ENCODE data around the gene PCDHGA7. TPM values are rescaled to one million over a fixed set of nuclear protein-coding genes. Genes with fewer than 3 reads are reported as not detected.
"Not testable (repeated sequence)": the region's sequence is repeated elsewhere in the genome, so short reads cannot be mapped to it uniquely, and the experiment has no call there.

Gene PCDHGA7
- polyA plus RNA-seq, 3 donors from 2014 or later = not detected

DNA sequence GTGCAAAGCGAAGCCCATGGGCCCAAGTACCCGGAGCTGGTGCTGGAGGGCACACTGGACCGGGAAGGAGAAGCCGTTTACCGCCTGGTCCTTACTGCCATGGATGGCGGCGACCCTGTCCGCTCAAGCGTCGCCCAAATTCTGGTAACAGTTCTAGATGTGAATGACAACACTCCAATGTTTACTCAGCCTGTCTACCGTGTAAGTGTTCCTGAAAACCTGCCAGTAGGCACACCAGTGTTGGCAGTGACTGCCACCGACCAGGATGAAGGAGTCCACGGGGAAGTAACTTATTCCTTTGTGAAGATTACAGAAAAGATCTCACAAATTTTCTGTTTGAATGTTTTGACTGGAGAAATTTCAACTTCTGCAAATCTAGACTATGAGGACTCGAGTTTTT is 7.9 kb upstream of the PCDHGA7 start:
- DNase-seq = no peak
- peaks cover 8 to 41% (median 27%) of the 10 kb centered on the region in 6 donors for H3K9me3 Mint-ChIP-seq
- no peak overlapping the region for H3K27ac Mint-ChIP-seq
- peaks cover 28 to 42% (median 39%) of the 10 kb centered on the region in 3 donors for H3K27me3 Mint-ChIP-seq (ENCODE audit: low read depth in 3 of 3)
- H3K36me3 Mint-ChIP-seq = peaks cover 0 to 7% (median 3%) of the 10 kb centered on the region in 3 donors
- no peak overlapping the region for H3K4me3 Mint-ChIP-seq
- peaks cover 8 to 16% of the 10 kb centered on the region in 2 donors for H3K4me1 Mint-ChIP-seq

DNA sequence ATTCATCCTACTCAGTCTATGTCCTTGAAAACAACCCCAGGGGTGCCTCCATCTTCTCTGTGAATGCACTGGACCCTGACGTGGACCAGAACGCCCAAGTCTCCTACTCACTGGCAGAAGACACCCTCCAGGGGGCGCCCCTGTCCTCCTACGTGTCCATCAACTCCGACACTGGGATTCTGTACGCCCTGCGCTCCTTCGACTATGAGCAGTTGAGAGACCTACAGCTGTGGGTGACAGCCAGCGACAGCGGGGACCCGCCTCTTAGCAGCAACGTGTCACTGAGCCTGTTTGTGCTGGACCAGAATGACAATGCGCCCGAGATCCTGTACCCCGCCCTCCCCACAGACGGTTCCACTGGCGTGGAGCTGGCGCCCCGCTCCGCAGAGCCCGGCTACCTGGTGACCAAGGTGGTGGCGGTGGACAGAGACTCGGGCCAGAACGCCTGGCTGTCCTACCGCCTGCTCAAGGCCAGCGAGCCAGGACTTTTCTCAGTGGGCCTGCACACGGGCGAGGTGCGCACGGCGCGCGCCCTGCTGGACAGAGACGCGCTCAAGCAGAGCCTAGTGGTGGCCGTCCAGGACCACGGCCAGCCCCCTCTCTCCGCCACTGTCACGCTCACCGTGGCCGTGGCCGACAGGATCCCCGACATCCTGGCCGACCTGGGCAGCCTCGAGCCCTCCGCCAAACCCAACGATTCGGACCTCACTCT is 6.9 kb upstream of the PCDHGA7 start:
- Mint-ChIP-seq H3K9me3 (peaks cover 8 to 38% (median 26%) of the 10 kb centered on the region in 6 donors), H3K27me3 (ENCODE audit: low read depth in 3 of 3) (peaks cover 27 to 35% (median 33%) of the 10 kb centered on the region in 3 donors)
- not testable (repeated sequence) for H3K27ac Mint-ChIP-seq, DNase-seq, H3K4me3 Mint-ChIP-seq, H3K36me3 Mint-ChIP-seq, H3K4me1 Mint-ChIP-seq

DNA sequence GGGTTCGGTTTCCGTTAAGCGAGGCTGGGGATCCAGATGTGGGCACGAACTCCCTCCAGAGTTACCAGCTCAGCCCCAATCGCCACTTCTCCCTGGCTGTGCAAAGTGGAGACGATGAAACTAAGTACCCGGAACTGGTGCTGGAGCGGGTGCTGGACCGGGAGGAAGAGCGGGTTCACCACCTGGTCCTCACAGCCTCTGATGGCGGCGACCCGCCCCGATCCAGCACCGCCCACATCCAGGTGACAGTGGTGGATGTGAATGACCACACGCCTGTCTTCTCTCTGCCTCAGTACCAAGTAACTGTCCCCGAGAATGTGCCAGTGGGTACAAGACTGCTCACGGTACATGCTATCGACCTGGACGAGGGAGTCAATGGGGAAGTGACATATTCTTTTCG is 803 bp downstream of the PCDHGA7 start:
- peaks cover 0 to 6% (median 2%) of the 10 kb centered on the region in 3 donors for H3K36me3 Mint-ChIP-seq
- peaks cover 20 to 34% (median 28%) of the 10 kb centered on the region in 3 donors for H3K27me3 Mint-ChIP-seq (ENCODE audit: low read depth in 3 of 3)
- peaks cover 6 to 56% (median 21%) of the 10 kb centered on the region in 6 donors for H3K9me3 Mint-ChIP-seq
- H3K4me1 Mint-ChIP-seq = peaks cover 2 to 5% of the 10 kb centered on the region in 2 donors
- H3K4me3 Mint-ChIP-seq = peak overlapping the region in 3 of 5 donors; percentile 56 to 88 (median 77)
- no peak overlapping the region for H3K27ac Mint-ChIP-seq
- no peak for DNase-seq

DNA sequence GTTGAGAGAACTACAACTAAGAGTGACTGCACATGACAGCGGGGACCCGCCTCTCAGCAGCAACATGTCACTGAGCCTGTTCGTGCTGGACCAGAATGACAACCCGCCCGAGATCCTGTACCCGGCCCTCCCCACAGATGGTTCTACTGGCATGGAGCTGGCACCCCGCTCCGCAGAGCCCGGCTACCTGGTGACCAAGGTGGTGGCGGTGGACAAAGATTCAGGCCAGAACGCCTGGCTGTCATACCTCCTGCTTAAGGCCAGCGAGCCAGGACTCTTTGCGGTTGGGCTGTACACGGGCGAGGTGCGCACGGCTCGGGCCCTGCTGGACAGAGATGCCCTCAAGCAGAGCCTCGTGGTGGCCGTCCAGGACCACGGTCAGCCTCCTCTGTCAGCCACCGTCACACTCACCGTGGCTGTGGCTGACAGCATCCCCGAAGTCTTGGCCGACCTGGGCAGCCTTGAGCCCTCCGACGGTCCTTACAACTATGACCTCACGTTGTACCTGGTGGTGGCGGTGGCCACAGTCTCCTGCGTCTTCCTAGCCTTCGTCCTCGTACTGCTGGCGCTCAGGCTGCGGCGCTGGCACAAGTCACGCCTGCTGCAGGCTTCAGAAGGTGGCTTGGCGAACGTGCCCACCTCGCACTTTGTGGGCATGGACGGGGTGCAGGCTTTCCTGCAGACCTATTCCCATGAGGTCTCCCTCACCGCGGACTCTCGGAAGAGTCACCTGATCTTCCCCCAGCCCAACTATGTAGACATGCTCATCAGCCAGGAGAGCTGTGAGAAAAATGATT is 2.1 kb downstream of the PCDHGA7 start:
- peaks cover 0 to 9% (median 4%) of the 10 kb centered on the region in 3 donors for H3K36me3 Mint-ChIP-seq
- H3K27ac Mint-ChIP-seq = no peak overlapping the region
- H3K27me3 Mint-ChIP-seq (ENCODE audit: low read depth in 3 of 3) = peaks cover 24 to 38% (median 30%) of the 10 kb centered on the region in 3 donors
- peaks cover 5 to 7% of the 10 kb centered on the region in 2 donors for H3K4me1 Mint-ChIP-seq
- no peak for DNase-seq
- peaks cover 7 to 59% (median 26%) of the 10 kb centered on the region in 6 donors for H3K9me3 Mint-ChIP-seq
- H3K4me3 Mint-ChIP-seq = no peak overlapping the region

DNA sequence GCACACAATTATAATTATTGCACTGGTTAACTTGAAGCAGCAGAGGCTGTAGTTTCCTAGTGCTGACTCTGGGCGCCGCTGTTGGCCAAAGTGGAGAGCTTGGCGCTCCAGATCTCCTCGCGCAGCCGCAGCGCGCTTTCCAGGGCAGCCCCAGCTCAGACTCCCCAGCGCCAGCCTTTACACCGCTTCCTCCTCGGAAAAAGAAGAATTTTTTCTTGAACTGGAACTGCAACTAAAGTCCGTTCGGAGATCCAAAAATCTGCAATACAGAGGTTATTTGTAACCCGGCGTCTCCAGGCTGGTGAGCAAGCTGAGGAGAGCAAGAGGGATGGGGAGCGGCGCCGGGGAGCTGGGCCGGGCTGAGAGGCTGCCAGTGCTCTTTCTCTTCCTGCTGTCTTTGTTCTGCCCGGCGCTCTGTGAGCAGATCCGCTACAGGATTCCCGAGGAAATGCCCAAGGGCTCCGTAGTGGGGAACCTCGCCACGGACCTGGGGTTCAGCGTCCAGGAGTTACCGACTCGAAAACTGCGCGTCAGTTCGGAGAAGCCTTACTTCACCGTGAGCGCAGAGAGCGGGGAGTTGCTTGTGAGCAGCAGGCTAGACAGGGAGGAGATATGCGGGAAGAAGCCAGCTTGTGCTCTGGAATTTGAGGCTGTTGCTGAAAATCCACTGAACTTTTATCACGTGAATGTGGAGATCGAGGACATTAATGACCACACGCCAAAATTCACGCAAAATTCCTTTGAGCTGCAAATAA is 5.2 kb downstream of the PCDHGA7 start, which contains the start of gene PCDHGB4:
Gene PCDHGB4 (plus strand): TSS at position 142 of the 755 bp plus-strand sequence. CDS start 187 bp downstream, at position 329.
- DNase-seq = peak in 1 of 3 donors; percentile 25
- H3K27ac Mint-ChIP-seq = not testable (repeated sequence)
- H3K4me3 Mint-ChIP-seq = peak within 1 kb of the TSS; percentile 9 to 61 (median 49)

DNA sequence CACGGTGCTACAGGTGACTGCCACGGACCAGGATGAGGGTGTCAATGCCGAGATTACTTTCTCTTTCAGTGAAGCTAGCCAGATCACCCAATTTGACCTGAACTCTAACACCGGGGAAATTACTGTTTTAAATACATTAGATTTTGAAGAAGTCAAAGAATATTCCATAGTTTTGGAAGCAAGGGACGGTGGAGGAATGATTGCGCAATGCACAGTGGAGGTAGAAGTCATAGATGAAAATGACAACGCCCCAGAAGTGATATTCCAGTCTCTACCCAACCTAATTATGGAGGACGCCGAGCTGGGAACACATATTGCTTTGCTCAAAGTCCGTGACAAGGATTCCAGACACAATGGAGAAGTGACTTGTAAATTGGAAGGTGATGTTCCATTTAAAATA is 6.1 kb downstream of the PCDHGA7 start:
- no peak for DNase-seq
- H3K27ac Mint-ChIP-seq = no peak overlapping the region
- H3K36me3 Mint-ChIP-seq = peaks cover 8 to 12% (median 8%) of the 10 kb centered on the region in 3 donors
- peaks cover 20 to 61% (median 27%) of the 10 kb centered on the region in 6 donors for H3K9me3 Mint-ChIP-seq
- H3K27me3 Mint-ChIP-seq (ENCODE audit: low read depth in 3 of 3) = peaks cover 20 to 45% (median 32%) of the 10 kb centered on the region in 3 donors
- peaks cover 5% of the 10 kb centered on the region in 2 donors for H3K4me1 Mint-ChIP-seq
- peak overlapping the region in 2 of 5 donors; percentile 6 to 17 for H3K4me3 Mint-ChIP-seq

More for the DNA sequence above, 5.2 kb downstream of the PCDHGA7 start, which contains the start of gene PCDHGB4:
- Mint-ChIP-seq H3K36me3 (peaks cover 8 to 12% (median 8%) of the 10 kb centered on the region in 3 donors), H3K9me3 (peaks cover 15 to 61% (median 28%) of the 10 kb centered on the region in 6 donors), H3K27me3 (ENCODE audit: low read depth in 3 of 3) (peaks cover 19 to 45% (median 42%) of the 10 kb centered on the region in 3 donors)
- not testable (repeated sequence) for H3K4me1 Mint-ChIP-seq

DNA sequence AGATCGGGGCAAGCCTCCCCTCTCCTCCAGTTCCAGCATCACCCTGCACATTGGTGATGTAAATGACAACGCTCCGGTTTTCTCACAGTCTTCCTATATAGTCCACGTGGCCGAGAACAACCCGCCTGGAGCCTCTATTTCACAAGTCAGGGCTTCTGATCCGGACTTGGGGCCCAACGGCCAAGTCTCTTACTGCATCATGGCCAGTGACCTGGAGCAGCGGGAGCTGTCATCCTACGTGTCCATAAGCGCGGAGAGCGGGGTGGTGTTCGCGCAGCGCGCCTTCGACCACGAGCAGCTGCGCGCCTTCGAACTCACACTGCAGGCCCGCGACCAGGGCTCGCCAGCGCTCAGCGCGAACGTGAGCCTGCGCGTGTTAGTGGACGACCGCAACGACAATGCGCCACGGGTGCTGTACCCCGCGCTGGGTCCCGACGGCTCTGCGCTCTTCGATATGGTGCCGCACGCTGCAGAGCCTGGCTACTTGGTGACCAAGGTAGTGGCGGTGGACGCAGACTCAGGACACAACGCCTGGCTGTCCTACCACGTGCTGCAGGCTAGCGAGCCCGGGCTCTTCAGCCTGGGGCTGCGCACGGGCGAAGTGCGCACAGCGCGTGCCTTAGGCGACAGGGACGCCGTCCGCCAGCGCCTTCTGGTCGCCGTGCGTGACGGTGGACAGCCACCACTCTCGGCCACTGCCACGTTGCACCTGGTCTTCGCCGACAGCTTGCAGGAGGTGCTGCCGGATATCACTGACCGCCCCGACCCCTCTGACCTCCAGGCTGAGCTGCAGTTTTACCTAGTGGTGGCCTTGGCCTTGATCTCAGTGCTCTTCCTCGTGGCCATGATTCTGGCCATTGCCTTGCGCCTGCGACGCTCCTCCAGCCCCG is 6.9 kb downstream of the PCDHGA7 start:
- Mint-ChIP-seq H3K4me3 (no peak overlapping the region), H3K4me1 (peaks cover 5% of the 10 kb centered on the region in 2 donors), H3K27me3 (ENCODE audit: low read depth in 3 of 3) (peaks cover 25 to 48% (median 37%) of the 10 kb centered on the region in 3 donors), H3K27ac (peak overlapping the region in 1 of 6 donors; percentile 76), H3K36me3 (peaks cover 8 to 12% (median 8%) of the 10 kb centered on the region in 3 donors), H3K9me3 (peaks cover 15 to 61% (median 27%) of the 10 kb centered on the region in 6 donors)
- no peak for DNase-seq

DNA sequence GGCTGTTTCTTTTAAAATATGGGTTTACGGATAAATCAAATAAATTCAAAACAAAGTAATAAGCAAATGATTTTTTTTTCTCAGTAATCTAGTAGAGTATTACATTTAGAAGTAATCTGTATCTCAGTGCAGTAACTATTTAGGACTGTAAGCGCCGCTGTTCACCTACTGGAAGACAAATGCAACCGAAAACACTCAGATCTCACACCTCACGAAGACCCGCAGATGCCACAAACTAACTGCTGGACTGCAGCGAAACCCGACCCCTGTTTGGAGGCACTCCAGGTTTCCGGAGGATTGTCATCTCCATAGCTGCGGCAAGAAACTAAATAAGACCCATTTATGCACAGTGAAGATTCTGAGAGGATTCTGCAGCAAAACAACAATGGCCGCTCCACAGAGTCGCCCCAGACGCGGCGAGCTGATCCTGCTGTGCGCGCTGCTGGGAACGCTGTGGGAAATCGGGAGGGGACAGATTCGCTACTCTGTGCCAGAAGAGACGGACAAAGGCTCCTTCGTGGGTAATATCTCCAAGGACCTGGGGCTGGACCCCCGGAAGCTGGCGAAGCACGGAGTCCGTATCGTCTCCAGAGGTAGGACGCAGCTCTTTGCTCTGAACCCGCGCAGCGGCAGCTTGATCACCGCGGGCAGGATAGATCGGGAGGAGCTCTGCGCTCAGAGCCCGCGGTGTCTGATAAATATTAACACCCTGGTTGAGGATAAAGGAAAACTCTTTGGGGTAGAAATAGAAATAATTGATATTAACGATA is 10.1 kb downstream of the PCDHGA7 start, which contains the start of gene PCDHGA8:
Gene PCDHGA8 (plus strand): TSS at position 205 of the 770 bp plus-strand sequence. CDS start 181 bp downstream, at position 386.
- peak in 2 of 3 donors; percentile 10 to 39 for DNase-seq
- Mint-ChIP-seq H3K4me3 (peak within 1 kb of the TSS in 4 of 5 donors; percentile 29 to 79 (median 60)), H3K27me3 (ENCODE audit: low read depth in 3 of 3) (peaks cover 26 to 61% (median 43%) of the 10 kb centered on the region in 3 donors), H3K9me3 (peaks cover 12 to 46% (median 22%) of the 10 kb centered on the region in 6 donors), H3K27ac (peak within 1 kb of the TSS in 1 of 6 donors; percentile 37), H3K36me3 (peaks cover 8 to 11% (median 8%) of the 10 kb centered on the region in 3 donors), H3K4me1 (peaks cover 5% of the 10 kb centered on the region in 2 donors)

DNA sequence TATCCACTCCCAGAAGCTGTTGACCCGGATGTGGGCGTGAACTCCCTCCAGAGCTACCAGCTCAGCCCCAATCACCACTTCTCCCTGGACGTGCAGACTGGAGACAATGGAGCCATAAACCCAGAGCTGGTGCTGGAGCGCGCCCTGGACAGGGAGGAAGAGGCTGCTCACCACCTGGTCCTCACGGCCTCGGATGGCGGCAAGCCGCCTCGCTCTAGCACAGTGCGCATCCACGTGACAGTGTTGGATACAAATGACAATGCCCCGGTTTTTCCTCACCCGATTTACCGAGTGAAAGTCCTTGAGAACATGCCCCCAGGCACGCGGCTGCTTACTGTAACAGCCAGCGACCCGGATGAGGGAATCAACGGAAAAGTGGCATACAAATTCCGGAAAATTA is 10.7 kb downstream of the PCDHGA7 start:
- Mint-ChIP-seq H3K27me3 (ENCODE audit: low read depth in 3 of 3) (peaks cover 26 to 60% (median 43%) of the 10 kb centered on the region in 3 donors), H3K4me1 (peaks cover 4 to 5% of the 10 kb centered on the region in 2 donors), H3K36me3 (peaks cover 7 to 11% (median 8%) of the 10 kb centered on the region in 3 donors), H3K27ac (no peak overlapping the region), H3K4me3 (no peak overlapping the region), H3K9me3 (peaks cover 11 to 44% (median 21%) of the 10 kb centered on the region in 6 donors)
- DNase-seq = no peak

DNA sequence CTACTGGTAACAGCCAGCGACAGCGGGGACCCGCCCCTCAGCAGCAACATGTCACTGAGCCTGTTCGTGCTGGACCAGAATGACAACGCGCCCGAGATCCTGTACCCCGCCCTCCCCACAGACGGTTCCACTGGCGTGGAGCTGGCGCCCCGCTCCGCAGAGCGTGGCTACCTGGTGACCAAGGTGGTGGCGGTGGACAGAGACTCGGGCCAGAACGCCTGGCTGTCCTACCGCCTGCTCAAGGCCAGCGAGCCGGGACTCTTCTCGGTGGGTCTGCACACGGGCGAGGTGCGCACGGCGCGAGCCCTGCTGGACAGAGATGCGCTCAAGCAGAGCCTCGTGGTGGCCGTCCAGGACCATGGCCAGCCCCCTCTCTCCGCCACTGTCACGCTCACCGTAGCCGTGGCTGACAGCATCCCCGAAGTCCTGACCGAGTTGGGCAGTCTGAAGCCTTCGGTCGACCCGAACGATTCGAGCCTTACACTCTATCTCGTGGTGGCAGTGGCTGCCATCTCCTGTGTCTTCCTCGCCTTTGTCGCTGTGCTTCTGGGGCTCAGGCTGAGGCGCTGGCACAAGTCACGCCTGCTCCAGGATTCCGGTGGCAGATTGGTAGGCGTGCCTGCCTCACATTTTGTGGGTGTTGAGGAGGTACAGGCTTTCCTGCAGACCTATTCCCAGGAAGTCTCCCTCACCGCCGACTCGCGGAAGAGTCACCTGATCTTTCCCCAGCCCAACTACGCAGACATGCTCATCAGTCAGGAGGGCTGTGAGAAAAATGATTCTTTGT is 12.1 kb downstream of the PCDHGA7 start:
- not testable (repeated sequence) for H3K27ac Mint-ChIP-seq, H3K36me3 Mint-ChIP-seq, H3K4me3 Mint-ChIP-seq, H3K4me1 Mint-ChIP-seq, DNase-seq
- H3K9me3 Mint-ChIP-seq = peaks cover 12 to 40% (median 18%) of the 10 kb centered on the region in 6 donors
- H3K27me3 Mint-ChIP-seq (ENCODE audit: low read depth in 3 of 3) = peaks cover 33 to 61% (median 52%) of the 10 kb centered on the region in 3 donors
